GM12891 (cell line): ENCODE results near the gene LIPC.

Experiments used
- PAX5 ChIP-seq: IDR thresholded peaks from 2 replicates; pipeline ENCODE4 v1.6.1; 2011; ENCODE audit warnings: low read length, moderate library complexity, mild to moderate bottlenecking; ENCODE audit not compliant: insufficient read depth, severe bottlenecking
- POLR2A ChIP-seq: IDR thresholded peaks from 2 replicates; pipeline ENCODE4 v1.6.1; 2011; ENCODE audit warnings: low read depth, low read length, control low read depth
- POLR2AphosphoS5 ChIP-seq: IDR thresholded peaks from 2 replicates; pipeline ENCODE4 v1.6.1; 2011; ENCODE audit warnings: low read depth, low read length, control low read depth
- TAF1 ChIP-seq: IDR thresholded peaks from 2 replicates; pipeline ENCODE4 v1.6.1; 2011; ENCODE audit warnings: low read depth, low read length, control low read depth

- TF ChIP-seq TAF1, result no peak
- no peak for TF ChIP-seq POLR2AphosphoS5
- no peak for TF ChIP-seq POLR2A
- no peak for TF ChIP-seq PAX5
These were observed 16.2 kb upstream of the LIPC start for GRCh38 chr15:58415636-58416035.
